A673 (cell line): ENCODE data around the gene CLTCL1.

ENCODE experiments used
- EZH2 ChIP-seq: fragments of 200-600 bp; sonication (generic); IDR thresholded peaks from 2 replicates; pipeline ENCODE4 v1.6.1; 2017; ENCODE audit warnings: borderline replicate concordance, low read depth, mild to moderate bottlenecking, mixed read lengths, antibody characterized with exemption, low read length; ENCODE audit not compliant: poor library complexity, severe bottlenecking
- TF ChIP-seq, protein P1 (sequence below): fragments of 300-800, 200-600 bp; sonication (generic); conservative IDR thresholded peaks from 2 replicates; pipeline ENCODE4 v1.5.1; 2017; ENCODE audit warnings: low read depth, mild to moderate bottlenecking, antibody characterized with exemption, low read length, moderate library complexity, mixed read lengths

DNA sequence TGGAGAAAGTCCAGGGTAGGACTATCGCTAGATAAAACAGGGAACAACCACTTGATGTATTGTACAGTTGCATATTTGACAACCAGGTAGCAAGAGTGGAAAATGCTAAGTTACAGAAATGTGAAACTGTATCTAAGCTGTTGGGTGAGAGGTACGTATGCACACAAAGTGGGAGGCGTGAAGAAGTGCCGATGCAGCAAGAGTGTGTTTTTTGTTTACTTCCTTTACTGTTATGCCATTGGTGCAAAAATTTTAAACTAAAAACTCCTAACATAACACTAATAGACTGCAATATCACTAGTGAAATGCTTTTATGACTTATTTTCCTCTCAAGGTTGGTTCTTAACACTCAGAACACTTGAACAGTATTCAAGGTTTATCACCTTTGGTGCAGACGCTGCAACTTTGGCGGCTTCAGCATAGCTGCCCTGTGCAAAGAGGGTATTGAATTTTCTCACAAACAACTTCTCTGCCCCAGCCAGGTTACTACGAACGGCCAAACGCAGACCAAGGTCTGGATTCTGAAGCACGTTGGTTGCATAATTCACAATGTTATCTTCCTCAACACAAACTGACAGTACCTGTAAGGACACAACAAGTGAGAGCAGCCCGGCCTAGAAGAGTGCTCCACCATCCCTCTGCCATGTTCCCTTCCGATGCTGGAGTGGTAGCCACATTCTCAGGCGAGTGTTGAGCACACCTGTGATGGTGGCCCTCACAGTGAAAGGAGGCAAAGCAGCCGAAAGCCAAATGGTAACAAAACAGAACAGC is 57.2 kb downstream of the CLTCL1 start:
- TF ChIP-seq, protein P1, sequence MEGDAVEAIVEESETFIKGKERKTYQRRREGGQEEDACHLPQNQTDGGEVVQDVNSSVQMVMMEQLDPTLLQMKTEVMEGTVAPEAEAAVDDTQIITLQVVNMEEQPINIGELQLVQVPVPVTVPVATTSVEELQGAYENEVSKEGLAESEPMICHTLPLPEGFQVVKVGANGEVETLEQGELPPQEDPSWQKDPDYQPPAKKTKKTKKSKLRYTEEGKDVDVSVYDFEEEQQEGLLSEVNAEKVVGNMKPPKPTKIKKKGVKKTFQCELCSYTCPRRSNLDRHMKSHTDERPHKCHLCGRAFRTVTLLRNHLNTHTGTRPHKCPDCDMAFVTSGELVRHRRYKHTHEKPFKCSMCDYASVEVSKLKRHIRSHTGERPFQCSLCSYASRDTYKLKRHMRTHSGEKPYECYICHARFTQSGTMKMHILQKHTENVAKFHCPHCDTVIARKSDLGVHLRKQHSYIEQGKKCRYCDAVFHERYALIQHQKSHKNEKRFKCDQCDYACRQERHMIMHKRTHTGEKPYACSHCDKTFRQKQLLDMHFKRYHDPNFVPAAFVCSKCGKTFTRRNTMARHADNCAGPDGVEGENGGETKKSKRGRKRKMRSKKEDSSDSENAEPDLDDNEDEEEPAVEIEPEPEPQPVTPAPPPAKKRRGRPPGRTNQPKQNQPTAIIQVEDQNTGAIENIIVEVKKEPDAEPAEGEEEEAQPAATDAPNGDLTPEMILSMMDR, result no peak
- no peak for TF ChIP-seq EZH2
